GM23248 (cell line): Measurements from ENCODE around the gene KIN.

ENCODE experiments used
- EZH2 ChIP-seq: fragments of 200-600 bp; sonication (generic); IDR thresholded peaks from 2 replicates; pipeline ENCODE4 v1.6.1; 2018; ENCODE audit warnings: antibody characterized with exemption, mild to moderate bottlenecking; ENCODE audit not compliant: insufficient read depth, poor library complexity, severe bottlenecking
- EZH2phosphoT487 ChIP-seq: fragments of 200-600 bp; sonication (generic); IDR thresholded peaks from 2 replicates; pipeline ENCODE4 v1.6.1; 2018; ENCODE audit warnings: antibody characterized with exemption, moderate library complexity, mild to moderate bottlenecking, low read depth; ENCODE audit not compliant: insufficient read depth

GRCh38 chr10:7744307-7744706, 43.5 kb downstream of the KIN start:
- TF ChIP-seq EZH2phosphoT487 (no peak), EZH2 (no peak)
